HCT116 (cell line): ENCODE measurements around the gene TTLL11. TPM values are rescaled to one million over a fixed set of nuclear protein-coding genes. Genes with fewer than 3 reads are reported as not detected.

Experiments
- ATAC-seq: fragments of 200-7000 bp; cut with Tn5 transposase; 2 replicates; pipeline ENCODE4 v1.9.1; 2020; ENCODE audit warnings: mild to moderate bottlenecking, moderate library complexity
- BruUV-seq: library from RNA; stranded (reverse); fragments of 400-500 nt; replicated peaks from 2 replicates; lab custom pipeline; 2021; lab: Mats Ljungman, UMichigan
- CTCF ChIA-PET: fragments of 300-600 bp; sonication (Branson Sonifier 250); formaldehyde crosslinking; loops from one replicate; lab custom pipeline; 2021; ENCODE audit warnings: antibody characterized with exemption; lab: Charles Lee
- POLR2A ChIA-PET: fragments of 300-600, 350-600 bp; sonication (Branson Sonifier 250); formaldehyde crosslinking; loops from one replicate; lab custom pipeline; 2021; ENCODE audit warnings: antibody characterized with exemption; lab: Charles Lee
- RAD21 ChIA-PET, 2 experiments: fragments of 300-600 bp; sonication (Branson Sonifier 250); formaldehyde crosslinking; loops; one replicate each; lab custom pipeline; 2023; ENCODE audit warnings: low total read pairs in 2 of 2; ENCODE audit not compliant: uncharacterized antibody in 2 of 2, unreplicated experiment in 2 of 2, low non-redundant PET in 1 of 2; lab: Charles Lee
- DNase-seq: peaks from one replicate; pipeline ENCODE4 v3.0.0-alpha.2; 2010; ENCODE audit warnings: low read depth, low spot score
- H2AFZ ChIP-seq: fragments of 200-600 bp; shearing (Covaris generic), sonication (generic); 2 replicates; pipeline ENCODE4 v1.6.1; 2017; ENCODE audit warnings: low read depth, mixed run types, mixed read lengths, antibody characterized with exemption, low read length; ENCODE audit not compliant: poor library complexity, severe bottlenecking
- H3K27ac ChIP-seq: 2 replicates; pipeline ENCODE4 v1.5.1; 2012; ENCODE audit warnings: low read depth, low read length
- H3K27me3 ChIP-seq: fragments of 200-600 bp; sonication (generic); 2 replicates; pipeline ENCODE4 v1.6.1; 2016; ENCODE audit warnings: mixed run types, low read length, mixed read lengths; ENCODE audit not compliant: insufficient read depth
- H3K36me3 ChIP-seq, 2 experiments: fragments of 200-500 bp in 1 of 2; fragments of 200-600 bp in 1 of 2; sonication (Bioruptor generic) in 1 of 2; sonication (generic) in 1 of 2; 2 replicates each; pipeline versions ENCODE4 v1.5.1 to v1.6.1; 2014 to 2016; ENCODE audit warnings: low read length in 2 of 2, inconsistent platforms in 1 of 2, mixed read lengths in 1 of 2, mixed run types in 1 of 2; ENCODE audit not compliant: insufficient read depth in 2 of 2, control insufficient read depth in 1 of 2
- H3K4me1 ChIP-seq, 2 experiments: fragments of 200-600 bp in 1 of 2; sonication (generic) in 1 of 2; 2 replicates each; pipeline versions ENCODE4 v1.5.1 to v1.6.1; 2012 to 2017; ENCODE audit warnings: low read length in 2 of 2, inconsistent platforms in 1 of 2, mild to moderate bottlenecking in 1 of 2, mixed read lengths in 1 of 2, mixed run types in 1 of 2, moderate library complexity in 1 of 2; ENCODE audit not compliant: insufficient read depth in 2 of 2, control insufficient read depth in 1 of 2
- H3K4me2 ChIP-seq: fragments of 200-600 bp; sonication (generic); 2 replicates; pipeline ENCODE4 v1.6.1; 2017; ENCODE audit warnings: mixed run types, low read length, mixed read lengths
- H3K4me3 ChIP-seq, 2 experiments: fragments of 200-600 bp in 1 of 2; sonication (generic) in 1 of 2; replicated peaks in 1 of 2; 2 replicates each; pipeline ENCODE4 v1.5.1; 2011 to 2016; ENCODE audit warnings: low read length in 2 of 2, control low read depth in 1 of 2, low read depth in 1 of 2, mild to moderate bottlenecking in 1 of 2, mixed read lengths in 1 of 2, mixed run types in 1 of 2
- H3K79me2 ChIP-seq: fragments of 200-600 bp; sonication (generic); 2 replicates; pipeline ENCODE4 v1.6.1; 2017; ENCODE audit warnings: mild to moderate bottlenecking, mixed run types, low read length, moderate library complexity, mixed read lengths; ENCODE audit not compliant: insufficient read depth
- H3K9ac ChIP-seq: fragments of 200-600 bp; sonication (generic); 2 replicates; pipeline ENCODE4 v1.6.1; 2016; ENCODE audit warnings: low read length, mixed read lengths
- H3K9me2 ChIP-seq: fragments of 200-600 bp; sonication (generic), shearing (Covaris generic); 2 replicates; pipeline ENCODE4 v1.6.1; 2017; ENCODE audit warnings: mixed run types, mild to moderate bottlenecking, moderate library complexity; ENCODE audit not compliant: insufficient read depth
- H3K9me3 ChIP-seq, 2 experiments: fragments of 200-500 bp in 1 of 2; fragments of 200-600 bp in 1 of 2; sonication (Bioruptor generic) in 1 of 2; sonication (generic) in 1 of 2; 2 replicates each; pipeline ENCODE4 v1.6.1; 2014 to 2017; ENCODE audit warnings: low read length in 2 of 2, mixed read lengths in 2 of 2, inconsistent platforms in 1 of 2, low read depth in 1 of 2, mild to moderate bottlenecking in 1 of 2, mixed run types in 1 of 2, moderate library complexity in 1 of 2; ENCODE audit not compliant: control insufficient read depth in 1 of 2, insufficient read depth in 1 of 2
- H4K20me1 ChIP-seq: fragments of 200-600 bp; sonication (generic), shearing (Covaris generic); 2 replicates; pipeline ENCODE4 v1.6.1; 2017; ENCODE audit warnings: mixed run types, mild to moderate bottlenecking, moderate library complexity; ENCODE audit not compliant: insufficient read depth
- EGR1 ChIP-seq: IDR thresholded peaks from 2 replicates; pipeline ENCODE4 v1.6.1; 2012; ENCODE audit warnings: low read depth
- ELF1 ChIP-seq: IDR thresholded peaks from 2 replicates; pipeline ENCODE4 v1.6.1; 2012; ENCODE audit warnings: low read depth, borderline replicate concordance
- EZH2 ChIP-seq: fragments of 200-600 bp; sonication (generic); IDR thresholded peaks from 2 replicates; pipeline ENCODE4 v1.6.1; 2017; ENCODE audit warnings: antibody characterized with exemption, mixed run types
- FOSL1 ChIP-seq: IDR thresholded peaks from 2 replicates; pipeline ENCODE4 v1.6.1; 2012; ENCODE audit warnings: low read depth
- JUND ChIP-seq: IDR thresholded peaks from 2 replicates; pipeline ENCODE4 v1.6.1; 2012
- POLR2A ChIP-seq: IDR thresholded peaks from 2 replicates; pipeline ENCODE4 v1.7.0; 2011; ENCODE audit warnings: borderline replicate concordance; ENCODE audit not compliant: insufficient read depth, insufficient read length; ENCODE audit errors: extremely low read depth
- REST ChIP-seq: IDR thresholded peaks from 2 replicates; pipeline ENCODE4 v1.6.1; 2012; ENCODE audit warnings: low read depth
- SIN3A ChIP-seq: IDR thresholded peaks from 2 replicates; pipeline ENCODE4 v1.6.1; 2012; ENCODE audit warnings: low read depth
- SP1 ChIP-seq: IDR thresholded peaks from 2 replicates; pipeline ENCODE4 v1.6.1; 2012; ENCODE audit warnings: low read depth
- SRF ChIP-seq: IDR thresholded peaks from 2 replicates; pipeline ENCODE4 v1.6.1; 2012; ENCODE audit warnings: low read depth
- YY1 ChIP-seq: IDR thresholded peaks from 2 replicates; pipeline ENCODE4 v1.6.1; 2011; ENCODE audit warnings: low read length, low read depth, moderate library complexity, mild to moderate bottlenecking; ENCODE audit not compliant: insufficient replicate concordance; ENCODE audit errors: extremely low read depth
- ZFX ChIP-seq: fragments of 450-650 bp; IDR thresholded peaks from 2 replicates; pipeline ENCODE4 v1.6.1; 2017
- intact Hi-C: fragments of 100-400 bp; cut with micrococcal nuclease; formaldehyde crosslinking; loops from 2 replicates; pipeline ENCODE4 v1.10.0; 2022
- total RNA-seq: library from RNA; stranded (reverse); gene quantifications from one replicate; pipeline ENCODE4 v1.2.1, GENCODE V29; 2021; ENCODE audit not compliant: unreplicated experiment

The TTLL11 gene
- total RNA-seq, 1 experiment from 2014 or later: 2.2 TPM

- POLR2A ChIA-PET: interaction anchor here (1.0 kb wide), 1 partner anchor 8 kb away, joined by 3 read pairs; no protein-coding TSS in a partner anchor
- H3K9me3 ChIP-seq: no peaks in the 10 kb centered on the region
- RAD21 ChIA-PET: no interaction called here
- no peaks in the 10 kb centered on the region for H3K9me2 ChIP-seq
- TF ChIP-seq REST (no peak), FOSL1 (no peak), SRF (no peak), ELF1 (no peak), POLR2A (no peak), SIN3A (no peak), EGR1 (no peak), EZH2 (no peak), ZFX (no peak), JUND (no peak), SP1 (no peak), YY1 (no peak)
- H3K4me2 ChIP-seq: no peak overlapping the region
- ATAC-seq: no peak
- H2AFZ ChIP-seq: no peak overlapping the region
- H3K9ac ChIP-seq: no peak overlapping the region
- BruUV-seq: no TSS peak
- intact Hi-C loops: no loop called here
- no peaks in the 10 kb centered on the region for H3K4me1 ChIP-seq
- no peaks in the 10 kb centered on the region for H3K36me3 ChIP-seq
- no peak overlapping the region for H3K27ac ChIP-seq
- CTCF ChIA-PET: interaction anchor here (1.5 kb wide), 1 partner anchor 437 kb away, joined by 4 read pairs; no protein-coding TSS in a partner anchor
- no peaks in the 10 kb centered on the region for H3K27me3 ChIP-seq
- no peaks in the 10 kb centered on the region for H3K79me2 ChIP-seq
- H4K20me1 ChIP-seq: no peaks in the 10 kb centered on the region
- H3K4me3 ChIP-seq: no peak overlapping the region
- DNase-seq: no peak
Measured at GRCh38 chr9:121983736-121984135, 109.4 kb downstream of the TTLL11 start.
